IMR-90 (cell line): ENCODE results near the gene HRAS. TPM values are rescaled to one million over a fixed set of nuclear protein-coding genes. Genes with fewer than 3 reads are reported as not detected.

ENCODE experiments used
- ATAC-seq: fragments of 200-7000 bp; cut with Tn5 transposase; 2 replicates; pipeline ENCODE4 v1.9.1; 2020; ENCODE audit warnings: low read depth, mild to moderate bottlenecking, moderate library complexity
- BruUV-seq: library from RNA; stranded (reverse); fragments of 400-500 nt; replicated peaks from 2 replicates; lab custom pipeline; 2021; lab: Mats Ljungman, UMichigan
- CTCF ChIA-PET: fragments of 300-600 bp; formaldehyde crosslinking; extraction: SDS; loops from one replicate; lab custom pipeline; 2021; ENCODE audit warnings: antibody characterized with exemption; lab: Yijun Ruan, JAX
- POLR2A ChIA-PET: fragments of 300-600 bp; sonication (Branson Sonifier 250); formaldehyde crosslinking; loops from one replicate; lab custom pipeline; 2022; ENCODE audit warnings: antibody characterized with exemption; ENCODE audit not compliant: unreplicated experiment; lab: Charles Lee
- DNase-seq: peaks from one replicate; pipeline ENCODE4 v3.0.0; 2013
- H2AFZ ChIP-seq: replicated peaks from 2 replicates; pipeline ENCODE3; 2013; ENCODE audit warnings: low read length, mild to moderate bottlenecking; ENCODE audit not compliant: poor library complexity
- H2AK5ac ChIP-seq: 2 replicates; pipeline ENCODE4 v1.6.1; 2013; ENCODE audit warnings: low read depth, low read length, inconsistent platforms
- H2AK9ac ChIP-seq: replicated peaks from 2 replicates; pipeline ENCODE3; 2013; ENCODE audit warnings: mild to moderate bottlenecking, low read depth, low read length, moderate library complexity; ENCODE audit not compliant: poor library complexity
- H2BK120ac ChIP-seq: 2 replicates; pipeline ENCODE4 v1.6.1; 2013; ENCODE audit warnings: low read depth, low read length, inconsistent platforms
- H2BK15ac ChIP-seq: 3 replicates; pipeline ENCODE4 v1.6.1; 2013; ENCODE audit warnings: low read depth, low read length, inconsistent platforms
- H2BK20ac ChIP-seq: 2 replicates; pipeline ENCODE4 v1.6.1; 2013; ENCODE audit warnings: low read depth, mild to moderate bottlenecking, inconsistent platforms, low read length, moderate library complexity
- H2BK5ac ChIP-seq: 2 replicates; pipeline ENCODE4 v1.6.1; 2013; ENCODE audit warnings: mild to moderate bottlenecking, low read depth, low read length, inconsistent platforms; ENCODE audit not compliant: poor library complexity, severe bottlenecking
- H3K14ac ChIP-seq: replicated peaks from 2 replicates; pipeline ENCODE4 v1.6.1; 2013; ENCODE audit warnings: low read depth, low read length, inconsistent platforms
- H3K18ac ChIP-seq: 2 replicates; pipeline ENCODE4 v1.6.1; 2013; ENCODE audit warnings: low read depth, low read length, control low read depth
- H3K23ac ChIP-seq: 2 replicates; pipeline ENCODE4 v1.6.1; 2013; ENCODE audit warnings: low read depth, low read length, inconsistent platforms
- H3K27ac ChIP-seq: 2 replicates; pipeline ENCODE4 v1.5.1; 2013; ENCODE audit warnings: mild to moderate bottlenecking, control low read depth, low read length; ENCODE audit not compliant: insufficient read depth
- H3K27me3 ChIP-seq: 2 replicates; pipeline ENCODE4 v1.6.1; 2013; ENCODE audit warnings: low read length; ENCODE audit not compliant: control insufficient read depth, insufficient read depth
- H3K36me3 ChIP-seq: 2 replicates; pipeline ENCODE4 v1.6.1; 2013; ENCODE audit warnings: low read length, mixed read lengths; ENCODE audit not compliant: control insufficient read depth, insufficient read depth
- H3K4ac ChIP-seq: 2 replicates; pipeline ENCODE4 v1.6.1; 2013; ENCODE audit warnings: low read depth, low read length, inconsistent platforms
- H3K4me1 ChIP-seq: 2 replicates; pipeline ENCODE4 v1.6.1; 2013; ENCODE audit warnings: low read length, mixed read lengths; ENCODE audit not compliant: control insufficient read depth, insufficient read depth
- H3K4me2 ChIP-seq: 2 replicates; pipeline ENCODE4 v1.6.1; 2013; ENCODE audit warnings: low read depth, mild to moderate bottlenecking, control low read depth, low read length, moderate library complexity
- H3K4me3 ChIP-seq: 2 replicates; pipeline ENCODE4 v1.5.1; 2013; ENCODE audit warnings: low read depth, mild to moderate bottlenecking, control low read depth, low read length, moderate library complexity; ENCODE audit not compliant: insufficient read depth
- H3K56ac ChIP-seq: 2 replicates; pipeline ENCODE4 v1.6.1; 2013; ENCODE audit warnings: low read length, inconsistent platforms; ENCODE audit not compliant: insufficient read depth; ENCODE audit errors: extremely low read depth
- H3K79me1 ChIP-seq, 2 experiments: 2 replicates each; pipeline ENCODE4 v1.6.1; 2013; ENCODE audit warnings: low read length in 2 of 2, inconsistent platforms in 1 of 2, low read depth in 1 of 2
- H3K9ac ChIP-seq: 2 replicates; pipeline ENCODE4 v1.6.1; 2013; ENCODE audit warnings: low read depth, low read length, control low read depth
- H3K9me1 ChIP-seq: 2 replicates; pipeline ENCODE4 v1.6.1; 2013; ENCODE audit warnings: low read length, inconsistent platforms; ENCODE audit not compliant: insufficient read depth
- H3K9me3 ChIP-seq: 2 replicates; pipeline ENCODE4 v1.6.1; 2013; ENCODE audit warnings: low read length; ENCODE audit not compliant: control insufficient read depth, insufficient read depth
- H4K20me1 ChIP-seq: 2 replicates; pipeline ENCODE4 v1.6.1; 2013; ENCODE audit warnings: low read length, inconsistent platforms; ENCODE audit not compliant: insufficient read depth
- H4K5ac ChIP-seq: 2 replicates; pipeline ENCODE4 v1.6.1; 2013; ENCODE audit warnings: mild to moderate bottlenecking, low read depth, low read length, control low read depth
- H4K8ac ChIP-seq, 2 experiments: 2 replicates each; pipeline ENCODE4 v1.6.1; 2013; ENCODE audit warnings: low read depth in 2 of 2, low read length in 2 of 2, control low read depth in 1 of 2, inconsistent platforms in 1 of 2
- H4K91ac ChIP-seq: 2 replicates; pipeline ENCODE4 v1.6.1; 2013; ENCODE audit warnings: low read depth, low read length, inconsistent platforms; ENCODE audit not compliant: insufficient read depth
- CEBPB ChIP-seq: IDR thresholded peaks from 2 replicates; pipeline ENCODE4 v1.6.1; 2012; ENCODE audit warnings: low read depth, low read length, improper control_type of control experiment
- CHD1 ChIP-seq: IDR thresholded peaks from 2 replicates; pipeline ENCODE4 v1.6.1; 2012; ENCODE audit warnings: low read depth, low read length, improper control_type of control experiment
- FOS ChIP-seq: fragments of 150-350 bp; IDR thresholded peaks from 2 replicates; pipeline ENCODE4 v1.6.1; 2016; ENCODE audit warnings: low read depth, low read length
- MAFK ChIP-seq: IDR thresholded peaks from 2 replicates; pipeline ENCODE4 v1.6.1; 2012; ENCODE audit warnings: low read depth, low read length, improper control_type of control experiment
- MXI1 ChIP-seq: IDR thresholded peaks from 2 replicates; pipeline ENCODE4 v1.6.1; 2012; ENCODE audit warnings: low read depth, mild to moderate bottlenecking, low read length, moderate library complexity, borderline replicate concordance
- NFE2L2 ChIP-seq: fragments of 150-350 bp; IDR thresholded peaks from 2 replicates; pipeline ENCODE4 v1.6.1; 2016; ENCODE audit warnings: low read depth, mild to moderate bottlenecking, low read length
- POLR2A ChIP-seq: IDR thresholded peaks from 2 replicates; pipeline ENCODE4 v1.6.1; 2012; ENCODE audit warnings: mild to moderate bottlenecking, low read depth, low read length
- RFX5 ChIP-seq: IDR thresholded peaks from 2 replicates; pipeline ENCODE4 v1.8.0; 2012; ENCODE audit warnings: low read depth, mild to moderate bottlenecking, low read length, moderate library complexity
- SMC3 ChIP-seq: fragments of 150-350 bp; IDR thresholded peaks from 2 replicates; pipeline ENCODE4 v1.6.1; 2016; ENCODE audit warnings: low read depth, mild to moderate bottlenecking, antibody characterized with exemption, low read length, moderate library complexity
- WGBS, 2 experiments: methylation state at CpG; one replicate each; pipeline versions ENCODE4 v1.1.5 to v1.1.7; 2013; ENCODE audit warnings: missing lambda C conversion rate in 2 of 2; ENCODE audit not compliant: insufficient read length in 1 of 2; ENCODE audit errors: extremely low coverage in 2 of 2; 5-methylcytosine and 5-hydroxymethylcytosine counted together
- dilution Hi-C: fragments of 300-500 bp; cut with HindIII; formaldehyde crosslinking; loops from one replicate; pipeline ENCODE4 v1.14.3; 2018; ENCODE audit warnings: low sequenced_read_pairs; ENCODE audit not compliant: unreplicated experiment
- in situ Hi-C: fragments of 300-500 bp; cut with MboI; formaldehyde crosslinking; loops from 3 replicates; pipeline ENCODE4 v1.14.3; 2019; ENCODE audit warnings: low sequenced_read_pairs, inconsistent platforms, mixed read lengths
- intact Hi-C: fragments of 100-400 bp; cut with micrococcal nuclease; formaldehyde crosslinking; loops from 2 replicates; pipeline ENCODE4 v1.10.0; 2022
- polyA plus RNA-seq, 3 experiments: library from polyadenylated mRNA; depleted of rRNA; stranded (reverse); fragments of >200 nt; gene quantifications; 2 replicates each; pipeline ENCODE4 v1.2.3, GENCODE V29; 2012; ENCODE audit warnings: low replicate concordance in 1 of 3
- total RNA-seq: library from RNA; depleted of rRNA; stranded (reverse); fragments of >200 nt; gene quantifications from 2 replicates; pipeline ENCODE4 v1.2.3, GENCODE V29; 2012

HRAS gene
- total and polyA plus RNA-seq, 2 of the 4 experiments (the other 2 are of a cell fraction), result 108 to 123 TPM

DNA sequence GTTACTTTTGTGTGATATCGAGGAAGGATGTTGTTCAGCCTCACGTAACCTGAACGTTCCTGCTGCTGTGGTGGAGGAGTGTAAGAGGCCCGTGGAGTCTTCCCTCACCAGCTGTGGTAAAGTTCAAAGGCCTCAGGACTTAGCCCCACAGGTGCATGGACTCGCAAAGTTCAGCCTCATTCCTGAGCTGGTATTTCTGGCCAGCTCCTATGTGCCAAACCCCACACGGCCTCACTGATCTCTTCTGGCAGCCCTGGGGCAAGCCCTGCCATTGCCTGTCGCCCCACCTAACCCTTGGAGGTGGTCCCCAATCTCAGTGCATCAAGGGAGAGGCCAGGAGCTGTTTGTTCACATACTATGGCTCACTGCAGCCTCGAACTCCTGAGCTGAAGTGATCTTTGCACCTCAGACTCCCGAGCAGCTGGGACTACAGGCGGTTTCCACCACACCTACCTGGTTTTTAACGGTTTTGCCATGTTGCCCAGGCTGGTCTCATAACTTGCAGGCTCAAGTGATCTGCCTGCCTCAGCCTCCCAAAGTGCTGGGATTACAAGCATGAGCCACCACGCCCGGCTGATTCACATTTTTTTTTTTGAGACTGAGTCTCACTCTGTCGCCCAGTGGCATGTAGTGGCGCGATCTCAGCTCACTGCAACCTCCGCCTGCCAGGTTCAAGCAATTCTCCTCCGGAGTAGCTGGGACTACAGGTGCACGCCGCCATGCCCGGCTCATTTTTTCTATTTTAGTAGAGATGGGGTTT is 43.1 kb upstream of the HRAS start:
- TF ChIP-seq MAFK (no peak), CHD1 (no peak), POLR2A (no peak), NFE2L2 (no peak), FOS (no peak), MXI1 (no peak), SMC3 (no peak), RFX5 (no peak), CEBPB (no peak)
- POLR2A ChIA-PET, result no interaction called here
- Histone ChIP-seq H2BK20ac (no peak overlapping the region), H3K14ac (no peak overlapping the region), H2BK15ac (no peak overlapping the region), H3K56ac (no peak overlapping the region), H2BK120ac (no peak overlapping the region), H4K91ac (no peak overlapping the region), H3K79me1 (peaks cover 2 to 43% of the 10 kb centered on the region in 2 experiments; a peak in 3 of 4 replicates), H3K18ac (no peak overlapping the region), H3K4me3 (no peak overlapping the region), H3K27ac (no peak overlapping the region), H4K8ac (no peak overlapping the region), H3K4ac (no peak overlapping the region), H2AFZ (no peak overlapping the region), H4K20me1 (peaks cover 62% of the 10 kb centered on the region), H3K4me1 (peaks cover 16% of the 10 kb centered on the region), H4K5ac (no peak overlapping the region), H3K27me3 (no peaks in the 10 kb centered on the region; the same call in 1 of the 2 replicates), H2AK9ac (peak overlapping the region; percentile 82), H3K23ac (peak overlapping the region; percentile 67), H2AK5ac (no peak overlapping the region; the same call in 1 of the 2 replicates), H3K9me1 (peaks cover 18% of the 10 kb centered on the region), H3K9me3 (no peaks in the 10 kb centered on the region), H3K36me3 (peaks cover 12% of the 10 kb centered on the region), H3K9ac (no peak overlapping the region), H2BK5ac (no peak overlapping the region), H3K4me2 (peak overlapping the region; percentile 95)
- DNase-seq (no peak), ATAC-seq (no peak)
- WGBS, 2 experiments, result 82% methylated on average over 11 of the region's 21 CpGs; no CpG with 5 or more reads in 1 of the 2 experiments
- no TSS peak for BruUV-seq
- dilution Hi-C loops, result no loop called here
- CTCF ChIA-PET, result no interaction called here
- intact Hi-C loops, result no loop called here
- in situ Hi-C loops, result no loop called here
